ENCODE data around the gene ADCY2.

ADCY2 gene

DNA sequence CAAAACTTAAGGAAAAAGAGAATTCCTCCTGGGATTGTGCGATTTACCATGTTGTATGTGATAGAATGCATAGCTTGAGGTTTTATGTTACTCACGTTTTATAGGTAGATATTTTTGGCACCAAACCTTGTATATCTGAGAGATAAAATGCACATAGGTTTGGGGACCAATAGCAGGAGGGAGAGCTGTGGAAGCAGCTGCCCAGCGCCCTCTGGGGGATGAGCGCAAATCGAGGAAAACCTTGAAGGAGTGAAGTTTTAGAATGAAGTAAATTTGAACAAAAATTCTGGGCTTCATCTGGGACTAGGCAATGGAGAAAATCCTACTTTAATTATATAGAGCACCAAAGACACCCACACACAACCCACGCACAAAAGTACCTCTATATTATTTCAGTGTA lies 197.0 kb downstream of the ADCY2 start:
- no peak overlapping the region for H3K4me3 Mint-ChIP-seq
- H3K4me1 Mint-ChIP-seq: no peaks in the 10 kb centered on the region
- DNase-seq (no peak), ATAC-seq (replicated peaks) (no peak)
- no peaks in the 10 kb centered on the region for H3K27me3 Mint-ChIP-seq
- no peak overlapping the region for H3K27ac Mint-ChIP-seq
- no peaks in the 10 kb centered on the region for H3K9me3 Mint-ChIP-seq
- H3K36me3 Mint-ChIP-seq: no peaks in the 10 kb centered on the region

DNA sequence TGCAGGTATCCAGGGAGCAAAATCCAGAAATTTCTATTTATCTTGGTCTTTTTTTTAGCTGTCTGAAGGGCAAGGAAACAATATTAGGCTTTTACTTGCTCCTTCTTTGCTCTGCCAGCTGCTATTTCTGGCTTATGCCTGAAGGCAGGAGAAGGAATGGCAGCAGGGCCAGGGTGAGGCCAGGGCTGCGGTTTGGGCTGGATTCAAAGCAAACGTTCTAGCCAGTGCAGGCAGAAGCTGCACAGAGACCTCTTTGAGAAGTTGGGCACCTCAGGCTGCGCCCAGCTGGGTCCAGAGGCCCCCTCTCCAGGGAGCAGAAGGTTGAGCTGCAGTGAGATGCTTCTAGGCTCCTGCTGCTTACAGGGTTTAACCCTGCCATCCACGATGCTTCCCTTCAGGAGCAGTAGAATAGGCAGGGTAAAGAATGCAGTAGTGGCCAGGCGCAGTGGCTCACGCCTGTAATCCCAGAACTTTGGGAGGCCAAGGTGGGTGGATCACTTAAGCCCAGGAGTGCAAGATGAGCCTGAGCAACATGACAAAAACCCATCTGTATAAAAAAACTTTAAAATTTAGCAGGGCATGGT lies 201.2 kb downstream of the ADCY2 start:
- DNase-seq (no peak), ATAC-seq (replicated peaks) (no peak)
- H3K27ac Mint-ChIP-seq: no peak overlapping the region
- H3K4me3 Mint-ChIP-seq: no peak overlapping the region
- no peaks in the 10 kb centered on the region for H3K36me3 Mint-ChIP-seq
- H3K27me3 Mint-ChIP-seq: no peaks in the 10 kb centered on the region
- H3K9me3 Mint-ChIP-seq: peaks cover 6 to 16% of the 10 kb centered on the region in 2 donors
- no peaks in the 10 kb centered on the region for H3K4me1 Mint-ChIP-seq

DNA sequence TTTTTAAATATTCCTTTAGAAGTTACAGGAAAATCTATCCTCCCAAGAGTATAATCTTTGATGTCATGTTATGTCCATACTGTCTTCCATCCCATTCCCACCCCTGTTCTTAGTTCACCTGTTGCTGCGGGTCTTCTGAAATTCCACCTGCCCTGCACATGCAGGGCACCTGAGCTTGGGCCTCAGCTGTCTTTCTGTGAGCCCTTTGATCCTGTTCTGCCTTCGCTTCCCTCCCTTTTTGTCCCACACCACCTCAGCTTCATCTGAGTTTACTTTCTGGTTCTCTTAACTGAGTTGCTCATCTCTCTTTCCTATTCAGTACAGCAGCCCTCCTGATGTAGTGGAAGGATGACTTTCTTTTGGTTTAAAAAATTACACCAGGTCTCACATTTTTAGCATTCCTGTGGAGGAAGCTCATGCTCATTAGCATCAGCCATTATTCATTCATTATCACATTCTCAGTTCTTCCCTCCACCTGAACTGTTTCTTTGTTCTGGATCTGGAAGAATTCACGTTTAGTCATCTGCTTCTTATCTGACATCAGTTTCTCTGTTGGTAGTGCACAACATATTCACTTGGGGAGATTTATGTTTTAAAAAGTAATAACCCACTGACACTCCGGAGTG lies 211.0 kb downstream of the ADCY2 start:
- no peak overlapping the region for H3K4me3 Mint-ChIP-seq
- no peak overlapping the region for H3K27ac Mint-ChIP-seq
- DNase-seq (no peak), ATAC-seq (replicated peaks) (no peak)
- H3K9me3 Mint-ChIP-seq: peaks cover 2 to 8% of the 10 kb centered on the region in 2 donors
- no peaks in the 10 kb centered on the region for H3K27me3 Mint-ChIP-seq
- no peaks in the 10 kb centered on the region for H3K4me1 Mint-ChIP-seq
- H3K36me3 Mint-ChIP-seq: no peaks in the 10 kb centered on the region

DNA sequence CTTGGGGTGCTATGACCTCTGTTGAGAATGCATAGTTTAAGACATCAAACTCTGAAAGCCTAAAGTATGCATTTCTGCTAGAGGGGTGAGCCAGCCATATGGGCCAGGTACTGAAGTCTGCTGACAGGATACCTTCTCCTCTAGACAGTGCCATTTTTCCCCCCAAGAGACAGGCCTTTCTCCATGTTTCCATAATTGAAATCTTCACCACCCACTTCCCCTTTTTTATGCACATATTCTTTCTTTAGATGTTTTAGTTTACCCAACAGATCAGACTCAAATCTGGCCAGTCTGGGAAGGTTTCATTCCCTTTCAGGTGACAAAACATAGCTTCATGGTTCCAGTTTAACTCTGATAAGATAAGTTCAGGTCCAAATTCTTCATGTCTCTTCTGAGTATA lies 212.8 kb downstream of the ADCY2 start:
- Mint-ChIP-seq H3K27ac (no peak overlapping the region), H3K27me3 (no peaks in the 10 kb centered on the region), H3K36me3 (no peaks in the 10 kb centered on the region), H3K4me3 (no peak overlapping the region), H3K4me1 (no peaks in the 10 kb centered on the region), H3K9me3 (peaks cover 3 to 4% of the 10 kb centered on the region in 2 donors)
- DNase-seq (no peak), ATAC-seq (replicated peaks) (no peak)

DNA sequence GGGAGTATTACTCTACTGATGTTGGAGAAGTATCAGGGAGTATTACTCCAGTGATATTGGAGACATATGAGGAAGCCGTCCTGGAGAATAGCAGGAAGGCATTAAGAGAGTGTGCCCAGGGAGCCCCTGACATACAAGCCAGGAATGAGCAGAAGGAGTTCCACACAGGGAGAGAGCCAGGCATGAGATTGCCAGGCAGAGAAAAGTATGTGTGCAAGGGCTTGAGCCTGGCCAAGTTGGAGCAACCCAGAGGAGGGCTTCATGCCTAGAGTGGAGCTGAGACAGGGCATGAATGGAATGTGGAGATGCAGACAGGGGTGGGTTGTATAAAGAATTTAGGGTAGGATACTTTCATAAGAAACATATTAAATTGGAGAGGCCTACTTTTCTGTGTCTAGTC lies 213.8 kb downstream of the ADCY2 start:
- Mint-ChIP-seq H3K4me1 (no peaks in the 10 kb centered on the region), H3K9me3 (peaks cover 3 to 4% of the 10 kb centered on the region in 2 donors), H3K27ac (no peak overlapping the region), H3K36me3 (no peaks in the 10 kb centered on the region), H3K4me3 (no peak overlapping the region), H3K27me3 (no peaks in the 10 kb centered on the region)
- DNase-seq: no peak
- ATAC-seq (replicated peaks): no peak

DNA sequence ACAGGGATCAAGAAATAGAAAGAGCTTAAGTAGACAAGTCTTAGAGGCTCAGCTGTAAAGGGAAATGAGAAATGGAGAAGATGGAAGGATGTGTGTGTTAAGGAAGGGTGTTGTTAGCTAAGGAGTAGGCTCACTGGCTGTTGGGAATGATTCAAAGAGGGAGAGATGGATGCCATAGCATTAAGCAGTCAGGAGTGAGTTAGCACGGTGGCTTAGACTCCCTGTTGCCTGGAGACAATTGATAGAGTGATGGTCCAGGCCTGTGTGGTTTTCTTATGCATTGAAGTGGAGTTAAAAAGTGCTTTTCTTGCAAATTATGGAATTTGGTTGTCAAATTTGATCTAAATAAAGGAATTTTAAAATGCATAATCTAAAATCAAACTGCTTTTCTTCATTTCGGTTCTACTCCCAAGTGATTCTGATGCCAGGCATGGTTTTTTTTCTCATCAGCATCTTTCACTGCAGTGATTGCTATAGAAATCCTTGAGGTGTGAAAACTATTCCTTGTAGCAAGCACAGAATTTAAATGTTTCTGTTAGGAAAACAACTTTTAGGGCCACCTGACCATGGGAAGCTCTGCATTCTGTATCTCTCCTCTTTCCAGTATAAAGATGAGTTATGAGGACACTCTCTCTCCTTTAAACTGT lies 214.7 kb downstream of the ADCY2 start:
- no peak for ATAC-seq (replicated peaks)
- H3K27ac Mint-ChIP-seq: no peak overlapping the region
- DNase-seq: no peak
- no peak overlapping the region for H3K4me3 Mint-ChIP-seq
- peaks cover 3 to 4% of the 10 kb centered on the region in 2 donors for H3K9me3 Mint-ChIP-seq
- no peaks in the 10 kb centered on the region for H3K4me1 Mint-ChIP-seq
- H3K27me3 Mint-ChIP-seq: no peaks in the 10 kb centered on the region
- H3K36me3 Mint-ChIP-seq: no peaks in the 10 kb centered on the region

DNA sequence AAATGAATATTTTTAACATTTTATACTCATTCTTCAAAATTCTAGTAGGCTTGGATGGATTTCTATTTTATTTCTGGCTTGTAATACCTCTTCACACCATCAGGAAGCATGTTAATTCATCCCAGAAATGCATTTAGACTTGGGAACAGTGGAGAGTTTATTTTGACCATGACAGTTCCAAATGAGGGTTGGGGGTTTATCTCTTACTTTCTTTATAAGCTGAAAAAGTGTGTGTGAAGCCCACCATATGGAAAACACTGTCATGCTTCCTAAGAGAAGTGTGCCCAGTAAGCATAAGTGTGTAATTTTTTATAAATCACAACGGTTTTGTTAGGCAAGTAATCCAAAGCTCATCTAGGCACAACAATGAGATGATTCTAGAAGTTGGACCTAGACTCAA lies 215.6 kb downstream of the ADCY2 start:
- Mint-ChIP-seq H3K27me3 (no peaks in the 10 kb centered on the region), H3K4me3 (no peak overlapping the region), H3K36me3 (no peaks in the 10 kb centered on the region), H3K27ac (no peak overlapping the region), H3K9me3 (peaks cover 3 to 4% of the 10 kb centered on the region in 2 donors), H3K4me1 (no peaks in the 10 kb centered on the region)
- ATAC-seq (replicated peaks) (no peak), DNase-seq (no peak)

DNA sequence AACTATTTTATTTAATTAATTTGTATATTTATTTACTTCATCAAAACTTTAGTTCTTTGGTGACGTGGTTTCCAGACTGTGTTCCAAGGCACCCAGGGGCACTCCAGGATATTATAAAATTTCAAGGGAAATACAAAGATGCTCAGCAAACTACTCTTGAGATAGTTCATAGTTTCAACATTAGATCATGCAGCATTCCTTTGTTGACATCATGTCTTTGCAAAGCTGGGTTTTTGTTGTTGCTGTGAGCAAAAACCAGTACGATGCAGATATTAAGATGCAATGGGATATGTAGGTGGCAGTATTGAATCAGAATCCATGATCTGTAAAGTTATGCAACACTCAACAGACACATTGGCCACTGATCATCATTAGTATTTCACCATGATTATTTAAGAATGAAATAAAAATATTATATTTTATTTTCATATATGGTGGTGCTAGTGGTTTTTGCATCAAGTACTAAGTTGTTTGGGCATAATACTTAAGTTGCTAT lies 219.7 kb downstream of the ADCY2 start:
- Mint-ChIP-seq H3K9me3 (peaks cover 0 to 1% of the 10 kb centered on the region in 2 donors), H3K4me3 (no peak overlapping the region), H3K36me3 (no peaks in the 10 kb centered on the region), H3K27me3 (no peaks in the 10 kb centered on the region), H3K27ac (no peak overlapping the region), H3K4me1 (no peaks in the 10 kb centered on the region)
- DNase-seq: no peak
- no peak for ATAC-seq (replicated peaks)

DNA sequence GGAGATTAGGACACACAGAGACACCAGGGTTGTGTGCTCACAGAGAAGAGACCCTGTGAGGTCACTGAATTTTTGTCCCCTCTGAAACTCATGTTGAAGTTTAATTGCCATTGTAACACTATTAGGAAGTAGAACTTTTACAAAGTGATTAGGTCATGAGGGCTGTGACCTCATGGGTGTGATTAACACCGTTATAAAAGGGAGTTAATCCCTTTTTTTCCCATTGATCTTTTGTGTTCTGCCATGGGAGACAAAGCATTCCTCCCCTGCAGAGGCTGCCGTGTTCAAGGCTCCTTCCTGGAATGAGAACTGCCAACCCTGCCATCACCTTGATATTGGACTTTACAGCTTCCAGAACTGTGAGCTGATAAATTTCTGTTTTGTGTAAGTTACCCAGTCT lies 221.0 kb downstream of the ADCY2 start:
- ATAC-seq (replicated peaks) (no peak), DNase-seq (no peak)
- Mint-ChIP-seq H3K36me3 (no peaks in the 10 kb centered on the region), H3K27ac (no peak overlapping the region), H3K27me3 (no peaks in the 10 kb centered on the region), H3K4me1 (no peaks in the 10 kb centered on the region), H3K4me3 (no peak overlapping the region), H3K9me3 (peaks cover 0 to 3% of the 10 kb centered on the region in 2 donors)

DNA sequence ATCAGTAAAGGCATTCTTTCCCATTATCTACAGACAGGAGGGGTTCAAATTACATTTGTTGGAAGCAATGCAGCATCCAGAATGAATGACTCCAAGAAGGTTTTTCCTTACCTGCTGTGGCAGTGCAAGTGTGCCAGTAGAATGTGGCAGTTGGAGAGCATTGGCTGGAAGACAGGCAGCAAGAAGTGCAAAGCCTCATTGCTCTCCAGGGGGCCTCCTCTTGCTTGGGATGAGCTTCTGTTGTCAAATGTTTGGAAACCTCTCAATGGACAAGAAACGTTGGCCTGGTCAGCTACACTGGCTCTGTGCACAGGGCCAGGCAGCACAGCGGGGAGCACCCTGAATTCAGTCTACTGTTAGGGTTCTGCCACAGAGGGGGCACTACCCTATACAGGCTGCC lies 226.6 kb downstream of the ADCY2 start:
- Mint-ChIP-seq H3K27ac (no peak overlapping the region), H3K9me3 (peaks cover 0 to 4% of the 10 kb centered on the region in 2 donors), H3K4me1 (no peaks in the 10 kb centered on the region), H3K36me3 (no peaks in the 10 kb centered on the region), H3K27me3 (no peaks in the 10 kb centered on the region), H3K4me3 (no peak overlapping the region)
- DNase-seq (no peak), ATAC-seq (replicated peaks) (no peak)

DNA sequence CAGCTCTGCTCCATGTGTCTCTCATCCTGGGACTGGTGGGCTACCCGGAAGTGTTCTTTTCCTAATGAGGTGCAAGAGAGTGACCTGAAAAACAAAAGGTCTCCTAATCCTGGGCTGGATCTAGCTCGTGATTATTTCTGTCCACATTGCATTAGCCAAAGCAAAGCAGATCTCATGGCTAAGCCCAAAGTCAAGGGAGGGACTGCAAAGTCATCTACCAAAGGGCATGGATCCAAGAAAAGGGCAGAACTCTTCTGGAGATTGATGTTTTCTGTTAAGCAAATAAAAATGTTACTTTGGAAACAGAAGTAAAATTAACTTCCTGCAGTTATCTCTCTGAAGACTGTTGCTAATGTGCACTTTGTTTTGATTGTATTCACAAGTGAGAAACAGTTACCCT lies 229.8 kb downstream of the ADCY2 start:
- H3K27me3 Mint-ChIP-seq: no peaks in the 10 kb centered on the region
- no peaks in the 10 kb centered on the region for H3K4me1 Mint-ChIP-seq
- DNase-seq (no peak), ATAC-seq (replicated peaks) (no peak)
- H3K27ac Mint-ChIP-seq: no peak overlapping the region
- no peaks in the 10 kb centered on the region for H3K36me3 Mint-ChIP-seq
- no peak overlapping the region for H3K4me3 Mint-ChIP-seq
- H3K9me3 Mint-ChIP-seq: peaks cover 0 to 5% of the 10 kb centered on the region in 2 donors

DNA sequence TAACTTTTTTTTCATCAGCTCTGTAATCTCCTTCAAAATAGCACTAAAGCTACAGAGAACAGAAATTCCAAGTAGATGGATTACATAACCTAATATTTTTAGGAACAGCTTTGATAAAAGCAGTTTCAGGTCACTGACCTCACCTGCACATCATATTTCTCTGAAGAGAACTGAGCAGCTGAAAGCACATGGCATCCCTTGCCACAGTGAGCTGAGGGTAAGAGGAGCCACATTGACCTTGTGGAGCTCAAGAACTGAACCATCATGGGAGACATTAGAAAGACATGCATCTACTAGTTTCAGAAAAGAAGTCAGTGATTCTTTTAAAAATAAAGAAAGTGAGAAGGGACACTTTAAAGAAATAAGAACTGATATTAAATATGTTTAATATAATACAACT lies 232.3 kb downstream of the ADCY2 start:
- H3K4me1 Mint-ChIP-seq: no peaks in the 10 kb centered on the region
- no peaks in the 10 kb centered on the region for H3K36me3 Mint-ChIP-seq
- H3K27me3 Mint-ChIP-seq: no peaks in the 10 kb centered on the region
- peaks cover 0 to 5% of the 10 kb centered on the region in 2 donors for H3K9me3 Mint-ChIP-seq
- ATAC-seq (replicated peaks): no peak
- H3K27ac Mint-ChIP-seq: no peak overlapping the region
- no peak overlapping the region for H3K4me3 Mint-ChIP-seq
- DNase-seq: no peak

DNA sequence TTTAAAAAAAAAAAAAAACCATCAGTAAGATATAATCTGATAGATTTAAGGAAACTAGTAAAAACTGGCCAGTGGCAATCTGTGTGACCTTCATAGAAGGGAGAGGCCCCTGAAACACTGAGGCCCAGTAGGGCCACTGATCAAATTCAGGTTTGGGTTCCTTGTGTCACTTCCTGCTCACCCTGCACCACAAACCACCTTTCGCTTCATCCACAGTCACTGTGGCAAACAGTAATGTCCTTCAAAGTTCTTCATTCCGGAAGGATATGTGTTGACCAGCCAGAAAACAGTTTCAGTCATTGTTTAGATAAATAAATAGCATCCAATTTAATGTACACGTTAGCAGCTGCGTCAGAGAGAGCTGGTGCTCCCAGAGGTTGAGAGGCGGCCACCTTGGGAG lies 232.9 kb downstream of the ADCY2 start:
- no peak overlapping the region for H3K4me3 Mint-ChIP-seq

DNA sequence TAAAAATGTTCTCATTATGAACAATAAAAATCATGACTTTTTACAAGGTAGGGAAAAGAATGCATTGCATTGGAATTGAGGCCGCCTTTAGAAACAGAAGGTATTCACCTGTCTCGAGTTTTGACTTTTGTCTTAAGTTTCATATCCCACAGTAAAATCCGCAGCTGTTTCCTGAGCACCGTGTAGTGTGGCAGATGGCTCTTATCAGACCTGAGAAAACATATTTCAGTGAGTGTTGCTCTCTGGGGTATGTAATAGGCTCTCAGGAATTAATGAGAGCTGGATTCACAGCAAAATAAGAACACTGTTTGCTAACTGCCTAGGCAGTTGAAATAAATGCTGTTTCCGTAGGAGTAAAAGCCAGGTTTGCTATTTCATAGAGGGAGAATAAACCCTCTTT lies 233.6 kb downstream of the ADCY2 start:
- ATAC-seq (replicated peaks): no peak
- no peak for DNase-seq
- Mint-ChIP-seq H3K27me3 (no peaks in the 10 kb centered on the region), H3K27ac (no peak overlapping the region), H3K36me3 (no peaks in the 10 kb centered on the region), H3K9me3 (peaks cover 0 to 5% of the 10 kb centered on the region in 2 donors), H3K4me3 (no peak overlapping the region), H3K4me1 (no peaks in the 10 kb centered on the region)

More for the DNA sequence above, 232.9 kb downstream of the ADCY2 start:
- no peak for DNase-seq
- Mint-ChIP-seq H3K27ac (no peak overlapping the region), H3K36me3 (no peaks in the 10 kb centered on the region), H3K9me3 (peaks cover 0 to 5% of the 10 kb centered on the region in 2 donors), H3K4me1 (no peaks in the 10 kb centered on the region), H3K27me3 (no peaks in the 10 kb centered on the region)
- no peak for ATAC-seq (replicated peaks)

DNA sequence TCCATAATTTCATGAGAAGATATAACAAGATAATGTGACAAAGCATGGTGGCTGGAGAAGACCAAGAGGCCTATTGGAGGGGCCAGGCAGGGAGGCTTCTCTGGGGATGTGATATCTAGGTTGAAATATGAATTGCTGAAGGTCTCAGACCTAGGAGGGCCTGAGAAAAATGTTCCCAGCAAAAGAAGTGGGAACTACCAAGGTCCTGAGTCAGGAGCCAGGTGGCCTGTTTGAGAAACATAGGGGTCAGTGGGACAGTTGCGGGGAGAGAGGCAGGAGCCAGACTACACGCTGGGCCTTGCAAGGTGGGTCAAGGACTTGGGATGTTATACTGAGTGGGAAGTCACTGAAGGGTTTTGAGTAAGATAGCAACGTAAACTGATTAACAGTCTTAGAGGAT lies 238.9 kb downstream of the ADCY2 start:
- Mint-ChIP-seq H3K27ac (no peak overlapping the region), H3K36me3 (no peaks in the 10 kb centered on the region), H3K9me3 (peaks cover 3 to 7% of the 10 kb centered on the region in 2 donors), H3K27me3 (no peaks in the 10 kb centered on the region), H3K4me3 (no peak overlapping the region), H3K4me1 (no peaks in the 10 kb centered on the region)
- ATAC-seq (replicated peaks) (no peak), DNase-seq (no peak)
